ENCODE results near the gene MCM9. TPM values are rescaled to one million over a fixed set of nuclear protein-coding genes. Genes with fewer than 3 reads are reported as not detected.

The MCM9 gene
- total and polyA plus RNA-seq, 2 donors (not counting 1 experiment from before 2014, with no cell fraction given), result 14.0 to 54.5 TPM

- ChIA-PET POLR2A (no interaction called here), CTCF (interaction anchor here (2.2 to 2.3 kb wide), 2 partner anchors 13 to 248 kb away, joined by 6 to 7 read pairs; no protein-coding TSS in a partner anchor)
- Histone ChIP-seq H2AFZ (ENCODE audit: insufficient read depth, low read depth, low read length, poor library complexity, severe bottlenecking) (no peak overlapping the region), H3K9me3 (ENCODE audit: control extremely low read depth in 1 of 3, control insufficient read depth in 2 of 3, insufficient read depth in 1 of 3, low read length in 2 of 3) (no peaks in the 10 kb centered on the region), H3K4me2 (replicated peaks; ENCODE audit: low read depth, low read length, poor library complexity, severe bottlenecking) (no peak overlapping the region), H3K27ac (ENCODE audit: low read length in 2 of 2) (peak overlapping the region in 1 of 2 donors; percentile 46), H3K27me3 (replicated peaks in 1 of 4; ENCODE audit: control extremely low read depth in 1 of 4, control insufficient read depth in 3 of 4, insufficient read depth in 4 of 4, low read length in 3 of 4) (no peaks in the 10 kb centered on the region), H3K4me3 (ENCODE audit: control extremely low read depth in 1 of 5, extremely low read depth in 1 of 5, insufficient read depth in 1 of 5, low read depth in 2 of 5, low read length in 4 of 5) (no peak overlapping the region), H3K4me1 (ENCODE audit: control insufficient read depth in 2 of 2, insufficient read depth in 2 of 2, low read length in 2 of 2) (peaks cover 21 to 22% of the 10 kb centered on the region in 2 donors), H4K20me1 (ENCODE audit: control insufficient read depth, insufficient read depth, low read length, poor library complexity, severe bottlenecking) (no peaks in the 10 kb centered on the region), H3K9ac (ENCODE audit: low read length) (no peak overlapping the region), H3K79me2 (ENCODE audit: control insufficient read depth, insufficient read depth, low read length) (no peaks in the 10 kb centered on the region), H3K36me3 (replicated peaks in 1 of 2; ENCODE audit: control extremely low read depth in 1 of 2, control insufficient read depth in 1 of 2, extremely low read depth in 1 of 2, insufficient read depth in 2 of 2, low read length in 1 of 2) (peaks cover 7 to 8% of the 10 kb centered on the region in 2 experiments)
- no peak overlapping the region for H3K4me3 Mint-ChIP-seq
- no peaks in the 10 kb centered on the region for H3K9me3 Mint-ChIP-seq (ENCODE audit: insufficient read depth)
- TF ChIP-seq, protein P1, sequence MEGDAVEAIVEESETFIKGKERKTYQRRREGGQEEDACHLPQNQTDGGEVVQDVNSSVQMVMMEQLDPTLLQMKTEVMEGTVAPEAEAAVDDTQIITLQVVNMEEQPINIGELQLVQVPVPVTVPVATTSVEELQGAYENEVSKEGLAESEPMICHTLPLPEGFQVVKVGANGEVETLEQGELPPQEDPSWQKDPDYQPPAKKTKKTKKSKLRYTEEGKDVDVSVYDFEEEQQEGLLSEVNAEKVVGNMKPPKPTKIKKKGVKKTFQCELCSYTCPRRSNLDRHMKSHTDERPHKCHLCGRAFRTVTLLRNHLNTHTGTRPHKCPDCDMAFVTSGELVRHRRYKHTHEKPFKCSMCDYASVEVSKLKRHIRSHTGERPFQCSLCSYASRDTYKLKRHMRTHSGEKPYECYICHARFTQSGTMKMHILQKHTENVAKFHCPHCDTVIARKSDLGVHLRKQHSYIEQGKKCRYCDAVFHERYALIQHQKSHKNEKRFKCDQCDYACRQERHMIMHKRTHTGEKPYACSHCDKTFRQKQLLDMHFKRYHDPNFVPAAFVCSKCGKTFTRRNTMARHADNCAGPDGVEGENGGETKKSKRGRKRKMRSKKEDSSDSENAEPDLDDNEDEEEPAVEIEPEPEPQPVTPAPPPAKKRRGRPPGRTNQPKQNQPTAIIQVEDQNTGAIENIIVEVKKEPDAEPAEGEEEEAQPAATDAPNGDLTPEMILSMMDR (IDR thresholded peaks at IDR 0.05), result no peak
- TF ChIP-seq EZH2 (IDR thresholded peaks at IDR 0.05; ENCODE audit: borderline replicate concordance, insufficient read depth, low read depth, low read length, poor library complexity, severe bottlenecking), result no peak
- no peaks in the 10 kb centered on the region for H3K27me3 Mint-ChIP-seq
- H3K27ac Mint-ChIP-seq, result peak overlapping the region; percentile 42
- DNase-seq, result no peak
- intact Hi-C loops (cut with micrococcal nuclease), result loop anchor here (5.0 kb wide), 1 partner anchor 79 kb away; the partner anchor contains the start of gene ASF1A
- WGBS (ENCODE audit: insufficient coverage), result no CpG with 5 or more reads among the region's 2 CpGs
- no peak for ATAC-seq (ENCODE audit: low read depth)
- peaks cover 25% of the 10 kb centered on the region for H3K4me1 Mint-ChIP-seq
Measured at GRCh38 chr6:118813775-118814174, 121.2 kb downstream of the MCM9 start.

GRCh38 chr6:118812970-118813369 lies 122.0 kb downstream of the MCM9 start:
- H3K27ac ChIP-seq (ENCODE audit: low read length in 2 of 2), result no peak overlapping the region

More at GRCh38 chr6:118812970-118813369, 122.0 kb downstream of the MCM9 start:
- Histone ChIP-seq H3K9me3 (ENCODE audit: control extremely low read depth in 1 of 3, control insufficient read depth in 2 of 3, insufficient read depth in 1 of 3, low read length in 2 of 3) (no peaks in the 10 kb centered on the region), H3K4me1 (ENCODE audit: control insufficient read depth in 2 of 2, insufficient read depth in 2 of 2, low read length in 2 of 2) (peaks cover 27% of the 10 kb centered on the region in 2 donors), H3K4me2 (replicated peaks; ENCODE audit: low read depth, low read length, poor library complexity, severe bottlenecking) (no peak overlapping the region), H3K9ac (ENCODE audit: low read length) (no peak overlapping the region), H3K79me2 (ENCODE audit: control insufficient read depth, insufficient read depth, low read length) (no peaks in the 10 kb centered on the region), H4K20me1 (ENCODE audit: control insufficient read depth, insufficient read depth, low read length, poor library complexity, severe bottlenecking) (no peaks in the 10 kb centered on the region), H3K27me3 (replicated peaks in 1 of 4; ENCODE audit: control extremely low read depth in 1 of 4, control insufficient read depth in 3 of 4, insufficient read depth in 4 of 4, low read length in 3 of 4) (no peaks in the 10 kb centered on the region), H2AFZ (ENCODE audit: insufficient read depth, low read depth, low read length, poor library complexity, severe bottlenecking) (no peak overlapping the region), H3K36me3 (replicated peaks in 1 of 2; ENCODE audit: control extremely low read depth in 1 of 2, control insufficient read depth in 1 of 2, extremely low read depth in 1 of 2, insufficient read depth in 2 of 2, low read length in 1 of 2) (peaks cover 7 to 8% of the 10 kb centered on the region in 2 experiments), H3K4me3 (ENCODE audit: control extremely low read depth in 1 of 5, extremely low read depth in 1 of 5, insufficient read depth in 1 of 5, low read depth in 2 of 5, low read length in 4 of 5) (no peak overlapping the region)
- POLR2A ChIA-PET, result no interaction called here
- ATAC-seq (ENCODE audit: low read depth) (no peak), DNase-seq (no peak)
- no peaks in the 10 kb centered on the region for H3K27me3 Mint-ChIP-seq
- no peak overlapping the region for H3K27ac Mint-ChIP-seq
- CTCF ChIA-PET, result interaction anchor here (2.2 kb wide), 1 partner anchor 248 kb away, joined by 7 read pairs; no protein-coding TSS in a partner anchor
- intact Hi-C loops (cut with micrococcal nuclease), result loop anchor here (5.0 kb wide), 1 partner anchor 79 kb away; the partner anchor contains the start of gene ASF1A
- WGBS (ENCODE audit: insufficient coverage), result no CpG with 5 or more reads among the region's 1 CpG
- peaks cover 33% of the 10 kb centered on the region for H3K4me1 Mint-ChIP-seq
- no peak overlapping the region for H3K4me3 Mint-ChIP-seq
- H3K9me3 Mint-ChIP-seq (ENCODE audit: insufficient read depth), result no peaks in the 10 kb centered on the region
- TF ChIP-seq EZH2 (IDR thresholded peaks at IDR 0.05; ENCODE audit: borderline replicate concordance, insufficient read depth, low read depth, low read length, poor library complexity, severe bottlenecking), result no peak
- TF ChIP-seq, protein P1 (IDR thresholded peaks at IDR 0.05), result no peak
